HG03135 (cell line): ENCODE data around the gene LRRC28.
"Not testable (repeated sequence)": the region's sequence is repeated elsewhere in the genome, so short reads cannot be mapped to it uniquely, and the experiment has no call there.

Experiments used
- ATAC-seq: cut with Tn5 transposase; IDR thresholded peaks from one replicate; pipeline ENCODE4 v1.9.1; 2021; ENCODE audit warnings: mild to moderate bottlenecking, moderate library complexity; ENCODE audit not compliant: unreplicated experiment

LRRC28 gene

GRCh38 chr15:99387421-99388168 is 136.3 kb downstream of the LRRC28 start:
- ATAC-seq: no peak

- no peak for ATAC-seq
Observed at GRCh38 chr15:99390667-99391066, 139.4 kb downstream of the LRRC28 start.

GRCh38 chr15:99393641-99394040 is 142.4 kb downstream of the LRRC28 start:
- no peak for ATAC-seq

GRCh38 chr15:99396375-99396774 is 145.1 kb downstream of the LRRC28 start:
- no peak for ATAC-seq

GRCh38 chr15:99399061-99399460 is 147.8 kb downstream of the LRRC28 start:
- ATAC-seq: no peak

GRCh38 chr15:99399618-99400017 is 148.3 kb downstream of the LRRC28 start:
- ATAC-seq: no peak

- not testable (repeated sequence) for ATAC-seq
Observed at GRCh38 chr15:99401216-99401615, 149.9 kb downstream of the LRRC28 start.

GRCh38 chr15:99402014-99402729 is 150.9 kb downstream of the LRRC28 start:
- ATAC-seq: no peak

GRCh38 chr15:99403597-99403996 is 152.3 kb downstream of the LRRC28 start:
- no peak for ATAC-seq

- no peak for ATAC-seq
Observed at GRCh38 chr15:99404454-99404853, 153.2 kb downstream of the LRRC28 start.

- no peak for ATAC-seq
Observed at GRCh38 chr15:99406120-99406519, 154.8 kb downstream of the LRRC28 start.

- ATAC-seq: no peak
Observed at GRCh38 chr15:99406716-99407487, 155.6 kb downstream of the LRRC28 start.

- no peak for ATAC-seq
Observed at GRCh38 chr15:99407716-99408115, 156.4 kb downstream of the LRRC28 start.

- no peak for ATAC-seq
Observed at GRCh38 chr15:99408236-99409096, 157.2 kb downstream of the LRRC28 start.

GRCh38 chr15:99409097-99409473 is 157.8 kb downstream of the LRRC28 start:
- ATAC-seq: no peak

- no peak for ATAC-seq
Observed at GRCh38 chr15:99409560-99409959, 158.3 kb downstream of the LRRC28 start.

GRCh38 chr15:99410477-99410876 is 159.2 kb downstream of the LRRC28 start:
- no peak for ATAC-seq

- no peak for ATAC-seq
Observed at GRCh38 chr15:99411234-99411633, 160.0 kb downstream of the LRRC28 start.

GRCh38 chr15:99412082-99412481 is 160.8 kb downstream of the LRRC28 start:
- ATAC-seq: no peak

- ATAC-seq: no peak
Observed at GRCh38 chr15:99412626-99413025, 161.3 kb downstream of the LRRC28 start.
